OCI-LY3 (cell line): Measurements from ENCODE around the gene SACM1L.

ENCODE experiments used
- H2AFZ ChIP-seq: fragments of 200-600, 300-600 bp; shearing (Covaris generic); 2 replicates; pipeline ENCODE4 v1.6.0; 2014; ENCODE audit warnings: antibody characterized with exemption, low read depth, low read length
- H3K27ac ChIP-seq: fragments of 200-600, 300-600 bp; sonication (generic); 2 replicates; pipeline ENCODE4 v1.5.1; 2014; ENCODE audit warnings: mild to moderate bottlenecking, low read length, moderate library complexity, mixed read lengths
- H3K27me3 ChIP-seq: fragments of 200-600, 300-600 bp; sonication (generic); 2 replicates; pipeline ENCODE4 v1.6.1; 2014; ENCODE audit warnings: low read depth, low read length, mixed read lengths
- H3K36me3 ChIP-seq: fragments of 200-600, 300-600 bp; sonication (generic); replicated peaks from 2 replicates; pipeline ENCODE3; 2014; ENCODE audit warnings: low read depth, low read length, mixed read lengths
- H3K4me1 ChIP-seq: fragments of 300-600, 200-600 bp; sonication (generic); 2 replicates; pipeline ENCODE4 v1.6.1; 2014; ENCODE audit warnings: low read length, mixed read lengths
- H3K4me2 ChIP-seq: fragments of 200-600, 300-600 bp; sonication (generic); 2 replicates; pipeline ENCODE4 v1.6.1; 2014; ENCODE audit warnings: low read length, mixed read lengths
- H3K4me3 ChIP-seq: fragments of 300-600, 200-600 bp; sonication (generic); 2 replicates; pipeline ENCODE4 v1.5.1; 2014; ENCODE audit warnings: antibody characterized with exemption, mild to moderate bottlenecking, low read length, moderate library complexity
- H3K79me2 ChIP-seq: fragments of 300-600, 200-600 bp; shearing (Covaris generic); 2 replicates; pipeline ENCODE4 v1.6.1; 2014; ENCODE audit warnings: mild to moderate bottlenecking, low read length, mixed read lengths
- H3K9ac ChIP-seq: fragments of 300-600, 200-600 bp; shearing (Covaris generic); 2 replicates; pipeline ENCODE4 v1.6.0; 2014; ENCODE audit warnings: mild to moderate bottlenecking, low read length, moderate library complexity
- H3K9me3 ChIP-seq: fragments of 200-600, 300-600 bp; shearing (Covaris generic); 2 replicates; pipeline ENCODE4 v1.6.1; 2014; ENCODE audit warnings: low read length, mixed read lengths; ENCODE audit not compliant: insufficient read depth
- H4K20me1 ChIP-seq: fragments of 200-600, 300-600 bp; sonication (generic); 2 replicates; pipeline ENCODE4 v1.6.1; 2016; ENCODE audit warnings: low read length, mixed read lengths; ENCODE audit not compliant: insufficient read depth
- EZH2phosphoT487 ChIP-seq: fragments of 200-600 bp; shearing (Covaris generic); IDR thresholded peaks from 2 replicates; pipeline ENCODE4 v1.6.1; 2018; ENCODE audit warnings: antibody characterized with exemption, mixed run types, low read depth
- TF ChIP-seq, protein P1 (sequence below): fragments of 200-600, 300-600 bp; sonication (generic); IDR thresholded peaks from 2 replicates; pipeline ENCODE4 v1.5.1; 2014; ENCODE audit warnings: antibody characterized with exemption, low read length, low read depth

The SACM1L gene

DNA sequence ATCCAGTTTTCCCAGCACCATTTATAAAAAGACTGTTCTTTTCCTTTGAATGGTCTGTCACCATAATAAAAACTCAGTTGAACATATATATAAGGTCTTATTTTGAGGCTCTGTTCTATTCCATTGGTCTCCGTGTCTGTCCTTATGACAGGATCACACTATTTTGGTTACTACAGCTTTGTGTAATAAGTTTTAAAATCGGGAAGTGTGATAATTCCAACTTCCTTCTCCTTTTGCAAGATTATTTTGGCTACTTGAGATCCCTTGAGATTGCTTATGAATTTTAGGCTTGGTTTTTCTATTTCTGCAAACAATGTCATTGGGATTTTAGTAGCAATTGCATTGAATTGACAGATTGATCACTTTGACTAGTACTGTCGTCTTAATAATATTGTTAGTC is 35.7 kb downstream of the SACM1L start:
- no peak overlapping the region for H3K9ac ChIP-seq
- H3K9me3 ChIP-seq = no peaks in the 10 kb centered on the region
- peaks cover 22% of the 10 kb centered on the region for H3K36me3 ChIP-seq
- no peak overlapping the region for H2AFZ ChIP-seq
- no peak overlapping the region for H3K27ac ChIP-seq
- H3K4me1 ChIP-seq = no peaks in the 10 kb centered on the region
- H4K20me1 ChIP-seq = no peaks in the 10 kb centered on the region
- no peaks in the 10 kb centered on the region for H3K79me2 ChIP-seq
- no peak for TF ChIP-seq EZH2phosphoT487
- TF ChIP-seq, protein P1, sequence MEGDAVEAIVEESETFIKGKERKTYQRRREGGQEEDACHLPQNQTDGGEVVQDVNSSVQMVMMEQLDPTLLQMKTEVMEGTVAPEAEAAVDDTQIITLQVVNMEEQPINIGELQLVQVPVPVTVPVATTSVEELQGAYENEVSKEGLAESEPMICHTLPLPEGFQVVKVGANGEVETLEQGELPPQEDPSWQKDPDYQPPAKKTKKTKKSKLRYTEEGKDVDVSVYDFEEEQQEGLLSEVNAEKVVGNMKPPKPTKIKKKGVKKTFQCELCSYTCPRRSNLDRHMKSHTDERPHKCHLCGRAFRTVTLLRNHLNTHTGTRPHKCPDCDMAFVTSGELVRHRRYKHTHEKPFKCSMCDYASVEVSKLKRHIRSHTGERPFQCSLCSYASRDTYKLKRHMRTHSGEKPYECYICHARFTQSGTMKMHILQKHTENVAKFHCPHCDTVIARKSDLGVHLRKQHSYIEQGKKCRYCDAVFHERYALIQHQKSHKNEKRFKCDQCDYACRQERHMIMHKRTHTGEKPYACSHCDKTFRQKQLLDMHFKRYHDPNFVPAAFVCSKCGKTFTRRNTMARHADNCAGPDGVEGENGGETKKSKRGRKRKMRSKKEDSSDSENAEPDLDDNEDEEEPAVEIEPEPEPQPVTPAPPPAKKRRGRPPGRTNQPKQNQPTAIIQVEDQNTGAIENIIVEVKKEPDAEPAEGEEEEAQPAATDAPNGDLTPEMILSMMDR = no peak
- no peak overlapping the region for H3K4me2 ChIP-seq
- H3K27me3 ChIP-seq = no peaks in the 10 kb centered on the region
- no peak overlapping the region for H3K4me3 ChIP-seq

DNA sequence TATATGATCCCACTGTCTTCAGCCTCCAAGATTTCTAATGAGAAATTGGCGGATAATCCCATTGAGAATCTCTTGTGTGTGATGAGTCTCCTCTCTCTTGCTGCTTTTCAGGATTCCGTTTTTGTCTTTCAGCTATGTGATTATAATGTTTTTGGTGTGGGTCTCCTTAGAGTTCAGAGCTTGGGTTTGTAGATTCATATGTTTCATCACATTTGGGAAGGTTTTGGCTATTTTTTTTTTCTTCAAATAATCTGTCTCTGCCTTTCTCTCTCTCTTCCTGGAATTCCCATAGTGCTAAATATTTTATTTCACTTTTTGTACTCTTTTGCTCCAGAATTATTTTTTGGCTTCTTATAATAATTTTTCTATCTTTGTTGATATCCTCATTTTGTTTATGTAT is 40.4 kb downstream of the SACM1L start:
- Histone ChIP-seq H3K79me2 (no peaks in the 10 kb centered on the region), H2AFZ (no peak overlapping the region), H3K27ac (no peak overlapping the region), H3K9me3 (no peaks in the 10 kb centered on the region), H3K9ac (no peak overlapping the region), H3K36me3 (peaks cover 25% of the 10 kb centered on the region), H3K4me1 (peaks cover 9% of the 10 kb centered on the region), H3K4me3 (no peak overlapping the region), H3K27me3 (no peaks in the 10 kb centered on the region), H4K20me1 (no peaks in the 10 kb centered on the region), H3K4me2 (no peak overlapping the region)
- no peak for TF ChIP-seq EZH2phosphoT487
- TF ChIP-seq, protein P1 = no peak

DNA sequence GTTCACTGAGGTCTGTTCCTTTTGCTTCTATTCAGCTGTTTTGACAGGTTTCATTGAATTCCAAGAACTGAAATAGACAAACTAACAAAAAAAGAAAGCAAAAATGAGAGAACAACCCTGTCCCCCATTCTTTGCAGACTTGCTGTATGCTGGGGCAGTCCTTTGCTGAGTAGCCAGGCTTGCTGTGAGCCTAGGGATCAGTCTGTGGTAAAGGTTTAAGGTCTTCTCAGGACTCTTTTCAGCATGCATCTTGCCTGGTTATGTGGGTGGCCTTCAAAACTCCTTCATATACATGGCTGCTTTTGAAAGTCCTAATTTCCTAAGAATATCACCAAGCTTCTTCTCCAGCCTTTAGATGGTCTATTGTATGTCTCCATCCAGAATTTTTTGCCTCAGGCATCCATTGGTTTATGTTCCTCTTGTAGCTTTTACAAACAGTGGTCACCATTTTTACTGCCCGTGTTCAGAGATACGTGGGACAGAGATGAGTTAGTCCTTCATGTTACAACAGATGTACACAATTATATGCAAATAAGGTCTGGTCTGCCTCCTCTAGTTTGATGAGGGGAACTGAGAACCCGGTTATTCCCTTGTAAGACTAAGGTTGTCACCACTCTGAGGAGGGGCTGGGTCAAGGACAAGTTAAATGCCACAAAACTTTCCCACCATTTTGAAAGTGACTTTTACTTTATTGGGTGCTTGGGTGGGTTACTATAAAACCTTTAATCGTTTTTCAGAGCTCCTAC is 41.4 kb downstream of the SACM1L start:
- Histone ChIP-seq H3K9me3 (no peaks in the 10 kb centered on the region), H3K4me3 (no peak overlapping the region), H3K27me3 (no peaks in the 10 kb centered on the region), H3K9ac (no peak overlapping the region), H3K4me1 (peaks cover 9% of the 10 kb centered on the region), H4K20me1 (no peaks in the 10 kb centered on the region), H3K79me2 (no peaks in the 10 kb centered on the region), H3K27ac (no peak overlapping the region), H3K36me3 (peaks cover 35% of the 10 kb centered on the region), H3K4me2 (peak overlapping the region; percentile 15; the same call in 1 of the 2 replicates), H2AFZ (no peak overlapping the region)
- no peak for TF ChIP-seq EZH2phosphoT487

DNA sequence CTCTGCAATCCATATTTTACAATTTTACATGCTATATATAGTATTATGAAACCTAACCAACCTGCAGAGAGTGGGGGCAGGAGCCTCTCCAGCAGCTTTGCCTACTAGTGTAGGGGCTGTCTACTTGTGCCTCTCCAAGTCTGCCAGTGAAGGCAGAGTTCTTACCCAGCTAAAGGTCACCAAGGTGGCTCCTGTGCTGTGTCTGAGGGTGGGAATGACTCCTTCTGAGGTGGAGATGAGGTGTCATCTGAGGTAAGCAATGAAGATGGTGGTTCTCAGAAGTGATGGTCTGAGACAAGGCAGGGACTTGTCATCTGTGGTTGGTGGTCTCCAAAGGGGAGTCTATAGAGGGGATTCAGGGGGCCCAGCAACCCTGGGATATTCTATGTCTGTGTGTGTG is 47.5 kb downstream of the SACM1L start:
- no peak overlapping the region for H2AFZ ChIP-seq
- TF ChIP-seq EZH2phosphoT487 = no peak
- TF ChIP-seq, protein P1 = no peak

More for the DNA sequence above, 47.5 kb downstream of the SACM1L start:
- Histone ChIP-seq H4K20me1 (no peaks in the 10 kb centered on the region), H3K9ac (no peak overlapping the region), H3K27ac (no peak overlapping the region), H3K36me3 (peaks cover 64% of the 10 kb centered on the region), H3K27me3 (no peaks in the 10 kb centered on the region), H3K4me3 (no peak overlapping the region), H3K79me2 (no peaks in the 10 kb centered on the region), H3K9me3 (no peaks in the 10 kb centered on the region), H3K4me1 (peaks cover 6% of the 10 kb centered on the region), H3K4me2 (no peak overlapping the region)
